OCI-LY1 (cell line): ENCODE data around the gene AMBRA1.

ENCODE experiments used
- H2AFZ ChIP-seq: fragments of 200-600 bp; sonication (generic), shearing (Covaris generic); 2 replicates; pipeline ENCODE4 v1.6.0; 2014; ENCODE audit warnings: antibody characterized with exemption, mild to moderate bottlenecking, low read length
- H3F3A ChIP-seq: fragments of 200-600 bp; sonication (generic), shearing (Covaris generic); 2 replicates; pipeline ENCODE4 v1.6.0; 2014; ENCODE audit warnings: mild to moderate bottlenecking, antibody characterized with exemption, low read length, moderate library complexity; ENCODE audit not compliant: insufficient read depth
- H3K27ac ChIP-seq: fragments of 200-600 bp; sonication (generic); 2 replicates; pipeline ENCODE4 v1.5.1; 2014; ENCODE audit warnings: low read length, mixed run types, mild to moderate bottlenecking, low read depth; ENCODE audit not compliant: poor library complexity, severe bottlenecking
- H3K27me3 ChIP-seq: fragments of 200-600 bp; sonication (generic); 2 replicates; pipeline ENCODE4 v1.6.0; 2014; ENCODE audit warnings: antibody characterized with exemption, mild to moderate bottlenecking, low read length, moderate library complexity; ENCODE audit not compliant: insufficient read depth
- H3K36me3 ChIP-seq: fragments of 200-600 bp; sonication (generic); 2 replicates; pipeline ENCODE4 v1.6.1; 2014; ENCODE audit warnings: mild to moderate bottlenecking, antibody characterized with exemption, low read length, moderate library complexity, mixed read lengths; ENCODE audit not compliant: insufficient read depth
- H3K4me1 ChIP-seq: fragments of 200-600 bp; sonication (generic); 2 replicates; pipeline ENCODE4 v1.5.1; 2014; ENCODE audit warnings: mild to moderate bottlenecking, low read length, moderate library complexity; ENCODE audit not compliant: insufficient read depth, severe bottlenecking
- H3K4me2 ChIP-seq: fragments of 200-600 bp; sonication (generic), shearing (Covaris generic); 2 replicates; pipeline ENCODE4 v1.6.1; 2014; ENCODE audit warnings: low read length
- H3K4me3 ChIP-seq: fragments of 200-600 bp; sonication (generic); 2 replicates; pipeline ENCODE4 v1.5.1; 2014; ENCODE audit warnings: low read length, low read depth, mild to moderate bottlenecking, mixed read lengths; ENCODE audit not compliant: poor library complexity, severe bottlenecking
- H3K79me2 ChIP-seq: fragments of 200-600 bp; shearing (Covaris generic); 2 replicates; pipeline ENCODE4 v1.6.1; 2016; ENCODE audit warnings: mixed run types, low read length, mixed read lengths; ENCODE audit not compliant: insufficient read depth
- H3K9ac ChIP-seq: fragments of 200-600 bp; sonication (generic), shearing (Covaris generic); 2 replicates; pipeline ENCODE4 v1.6.1; 2014; ENCODE audit warnings: mild to moderate bottlenecking, low read length, mixed read lengths
- H3K9me2 ChIP-seq: fragments of 200-600 bp; sonication (generic), shearing (Covaris generic); 2 replicates; pipeline ENCODE4 v1.6.1; 2014; ENCODE audit warnings: low read depth, mild to moderate bottlenecking, low read length, mixed read lengths
- H3K9me3 ChIP-seq: fragments of 200-600 bp; shearing (Covaris generic); 2 replicates; pipeline ENCODE4 v1.6.1; 2014; ENCODE audit warnings: low read length, mixed read lengths
- H4K20me1 ChIP-seq: fragments of 200-600 bp; sonication (generic), shearing (Covaris generic); 2 replicates; pipeline ENCODE4 v1.6.0; 2016; ENCODE audit warnings: mild to moderate bottlenecking, low read length; ENCODE audit not compliant: insufficient read depth
- EZH2 ChIP-seq: fragments of 200-600 bp; sonication (generic), shearing (Covaris generic); IDR thresholded peaks from 2 replicates; pipeline ENCODE4 v1.8.0; 2017; ENCODE audit warnings: borderline replicate concordance, mixed run types, mild to moderate bottlenecking, antibody characterized with exemption, low read length, moderate library complexity, mixed read lengths
- TF ChIP-seq, protein P1 (sequence below): fragments of 200-600 bp; sonication (generic), shearing (Covaris generic); IDR thresholded peaks from 2 replicates; pipeline ENCODE4 v1.5.1; 2017; ENCODE audit warnings: mild to moderate bottlenecking, antibody characterized with exemption, low read length, moderate library complexity, mixed read lengths

The AMBRA1 gene

DNA sequence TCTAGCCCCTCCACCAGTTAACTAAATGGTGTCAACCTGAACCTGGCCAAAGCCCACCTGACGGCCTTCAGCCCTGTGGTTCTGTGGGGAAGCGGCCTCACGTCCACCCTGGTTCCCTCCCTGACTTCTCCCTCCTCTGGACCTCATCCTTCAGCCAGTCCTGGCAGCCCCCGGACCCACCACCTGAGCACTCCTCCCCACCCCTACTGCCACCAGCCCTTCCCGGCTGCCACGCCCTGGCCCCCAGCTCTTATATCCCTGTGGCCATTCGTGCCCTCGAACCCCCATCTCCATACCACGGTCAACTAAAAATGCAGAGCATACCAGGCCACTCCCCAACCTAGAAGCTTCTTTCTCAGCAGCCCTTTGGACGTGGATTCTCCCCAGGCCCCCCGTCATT is 216.5 kb downstream of the AMBRA1 start:
- Histone ChIP-seq H3K9me3 (no peaks in the 10 kb centered on the region), H3K36me3 (peaks cover 60% of the 10 kb centered on the region), H4K20me1 (no peaks in the 10 kb centered on the region)

DNA sequence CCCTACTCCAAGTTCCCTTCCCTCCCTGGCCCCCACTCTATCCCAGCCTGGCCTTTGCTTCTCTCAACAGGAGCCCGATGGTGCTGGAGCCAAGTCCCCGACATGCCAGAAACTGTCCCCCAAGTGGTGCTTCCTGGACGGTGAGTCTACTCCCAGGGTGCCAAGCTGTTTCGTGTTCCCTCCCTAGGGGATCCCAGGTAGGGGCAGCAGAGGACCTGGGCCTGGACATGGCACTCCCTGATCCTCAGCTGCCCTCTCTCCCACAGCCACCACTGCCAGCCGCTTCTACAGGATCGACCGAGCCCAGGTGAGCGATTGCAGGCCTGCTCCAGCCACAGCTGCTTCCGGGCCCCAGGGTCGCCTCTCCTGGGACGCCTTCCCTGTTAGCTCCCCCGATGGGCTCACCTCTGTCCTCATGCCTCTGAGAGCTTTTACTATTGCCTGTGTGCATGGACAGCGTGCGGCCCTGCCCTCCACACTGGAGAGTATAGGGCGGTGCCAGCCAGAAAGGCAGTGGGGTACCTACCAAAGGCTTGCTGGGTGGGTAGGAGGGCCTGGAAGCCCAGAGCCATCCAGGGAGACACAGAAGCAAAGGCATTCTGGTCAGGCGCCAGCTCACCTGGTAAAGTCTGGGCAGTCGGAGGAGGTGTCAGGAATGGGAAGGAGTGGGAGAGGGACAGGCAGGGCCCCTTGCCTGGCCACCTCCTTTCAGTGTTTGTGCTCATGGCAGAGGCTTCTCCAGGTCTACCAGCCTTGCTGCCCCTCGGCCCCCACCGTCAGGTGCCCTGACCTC is 217.4 kb downstream of the AMBRA1 start:
- peaks cover 69% of the 10 kb centered on the region for H3K36me3 ChIP-seq
- peaks cover 11% of the 10 kb centered on the region for H3K4me1 ChIP-seq
- no peak for TF ChIP-seq EZH2
- TF ChIP-seq, protein P1, sequence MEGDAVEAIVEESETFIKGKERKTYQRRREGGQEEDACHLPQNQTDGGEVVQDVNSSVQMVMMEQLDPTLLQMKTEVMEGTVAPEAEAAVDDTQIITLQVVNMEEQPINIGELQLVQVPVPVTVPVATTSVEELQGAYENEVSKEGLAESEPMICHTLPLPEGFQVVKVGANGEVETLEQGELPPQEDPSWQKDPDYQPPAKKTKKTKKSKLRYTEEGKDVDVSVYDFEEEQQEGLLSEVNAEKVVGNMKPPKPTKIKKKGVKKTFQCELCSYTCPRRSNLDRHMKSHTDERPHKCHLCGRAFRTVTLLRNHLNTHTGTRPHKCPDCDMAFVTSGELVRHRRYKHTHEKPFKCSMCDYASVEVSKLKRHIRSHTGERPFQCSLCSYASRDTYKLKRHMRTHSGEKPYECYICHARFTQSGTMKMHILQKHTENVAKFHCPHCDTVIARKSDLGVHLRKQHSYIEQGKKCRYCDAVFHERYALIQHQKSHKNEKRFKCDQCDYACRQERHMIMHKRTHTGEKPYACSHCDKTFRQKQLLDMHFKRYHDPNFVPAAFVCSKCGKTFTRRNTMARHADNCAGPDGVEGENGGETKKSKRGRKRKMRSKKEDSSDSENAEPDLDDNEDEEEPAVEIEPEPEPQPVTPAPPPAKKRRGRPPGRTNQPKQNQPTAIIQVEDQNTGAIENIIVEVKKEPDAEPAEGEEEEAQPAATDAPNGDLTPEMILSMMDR: no peak
- H3K9me3 ChIP-seq: no peaks in the 10 kb centered on the region
- H4K20me1 ChIP-seq: no peaks in the 10 kb centered on the region
- no peak overlapping the region for H3K4me3 ChIP-seq
- no peak overlapping the region for H3K4me2 ChIP-seq
- H3K9ac ChIP-seq: no peak overlapping the region
- H3K79me2 ChIP-seq: no peaks in the 10 kb centered on the region
- no peak overlapping the region for H3K27ac ChIP-seq
- no peaks in the 10 kb centered on the region for H3F3A ChIP-seq
- no peaks in the 10 kb centered on the region for H3K27me3 ChIP-seq
- H3K9me2 ChIP-seq: no peaks in the 10 kb centered on the region
- no peak overlapping the region for H2AFZ ChIP-seq

More for the DNA sequence above, 216.5 kb downstream of the AMBRA1 start:
- Histone ChIP-seq H3K27me3 (no peaks in the 10 kb centered on the region), H3K4me1 (peaks cover 17% of the 10 kb centered on the region), H3K9me2 (no peaks in the 10 kb centered on the region), H3K9ac (no peak overlapping the region), H3F3A (no peaks in the 10 kb centered on the region), H2AFZ (no peak overlapping the region), H3K4me2 (no peak overlapping the region), H3K79me2 (no peaks in the 10 kb centered on the region), H3K27ac (no peak overlapping the region), H3K4me3 (no peak overlapping the region)
- TF ChIP-seq, protein P1: no peak
- TF ChIP-seq EZH2: no peak

DNA sequence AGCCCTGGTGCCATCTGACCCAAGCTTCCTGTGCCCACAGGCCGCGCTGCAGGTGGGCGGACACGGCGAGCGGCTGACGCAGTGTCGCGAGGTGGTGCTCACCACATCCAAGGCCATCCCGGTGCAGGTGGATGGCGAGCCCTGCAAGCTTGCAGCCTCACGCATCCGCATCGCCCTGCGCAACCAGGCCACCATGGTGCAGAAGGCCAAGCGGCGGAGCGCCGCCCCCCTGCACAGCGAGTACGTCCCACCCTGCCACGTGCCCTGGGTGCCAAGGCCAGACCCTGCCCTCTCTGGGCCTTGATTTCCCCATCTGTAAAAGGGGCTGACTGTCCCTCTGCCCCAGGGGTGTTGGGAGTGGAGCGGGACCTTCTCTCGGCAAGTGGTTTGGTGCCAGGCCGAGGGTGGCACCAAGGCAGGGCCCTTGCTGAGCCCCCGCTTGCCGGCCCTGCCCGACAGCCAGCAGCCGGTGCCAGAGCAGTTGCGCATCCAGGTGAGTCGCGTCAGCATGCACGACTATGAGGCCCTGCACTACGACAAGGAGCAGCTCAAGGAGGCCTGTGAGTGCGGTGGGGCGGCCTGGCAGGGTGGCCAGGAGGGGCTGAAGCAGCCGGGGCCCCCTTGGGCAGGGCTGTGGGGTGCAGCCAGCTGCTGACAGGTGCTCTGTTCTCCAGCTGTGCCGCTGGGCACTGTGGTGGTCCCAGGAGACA is 218.3 kb downstream of the AMBRA1 start:
- H3K9me3 ChIP-seq: no peaks in the 10 kb centered on the region
- no peak overlapping the region for H3K4me3 ChIP-seq
- TF ChIP-seq, protein P1: no peak
- TF ChIP-seq EZH2: no peak
- peaks cover 4% of the 10 kb centered on the region for H3K4me1 ChIP-seq
- no peaks in the 10 kb centered on the region for H3F3A ChIP-seq
- no peak overlapping the region for H3K4me2 ChIP-seq
- H4K20me1 ChIP-seq: no peaks in the 10 kb centered on the region
- H3K79me2 ChIP-seq: no peaks in the 10 kb centered on the region
- no peaks in the 10 kb centered on the region for H3K27me3 ChIP-seq
- peaks cover 77% of the 10 kb centered on the region for H3K36me3 ChIP-seq
- H3K9me2 ChIP-seq: no peaks in the 10 kb centered on the region
- no peak overlapping the region for H3K27ac ChIP-seq
- no peak overlapping the region for H2AFZ ChIP-seq
- H3K9ac ChIP-seq: no peak overlapping the region
